DMS153 (cell line): ENCODE results near the gene NPDC1.
A peak's percentile ranks its signal among the peaks of the same experiment; 100 is the strongest.

Experiments used
- DNase-seq: peaks from one replicate; lab custom pipeline; 2025; lab: John Stamatoyannopoulos, UW

The NPDC1 gene

GRCh38 chr9:137026384-137026783, 19.6 kb downstream of the NPDC1 start:
- no peak for DNase-seq

DNA sequence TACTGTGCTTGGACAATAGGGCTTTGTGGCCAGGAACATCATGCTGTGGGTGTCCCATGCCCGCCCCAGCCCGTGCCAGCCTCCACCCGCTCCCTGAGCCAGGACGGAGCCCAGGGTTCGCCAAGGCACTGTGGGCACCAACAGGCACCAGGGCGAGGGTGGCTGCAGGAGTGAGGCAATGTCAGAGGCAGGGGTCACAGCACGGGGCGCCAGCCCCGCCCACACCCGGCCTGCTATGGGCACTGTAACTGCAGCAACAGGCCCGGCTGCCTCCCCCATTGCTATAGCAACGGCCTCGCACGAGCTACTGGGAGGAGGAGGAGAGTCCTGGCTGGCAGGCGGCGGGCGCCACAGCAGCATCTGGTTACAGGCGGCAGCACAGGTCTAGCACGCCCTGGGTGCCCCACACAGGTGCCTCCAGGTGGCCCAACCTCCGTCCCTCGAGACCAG, 20.4 kb downstream of the NPDC1 start:
- DNase-seq: peak; percentile 95

GRCh38 chr9:137023583-137023991, 22.4 kb downstream of the NPDC1 start:
- no peak for DNase-seq

- no peak for DNase-seq
These were observed 22.8 kb downstream of the NPDC1 start for GRCh38 chr9:137023157-137023556.

- DNase-seq: no peak
These were observed 23.3 kb downstream of the NPDC1 start for GRCh38 chr9:137022662-137023008.

DNA sequence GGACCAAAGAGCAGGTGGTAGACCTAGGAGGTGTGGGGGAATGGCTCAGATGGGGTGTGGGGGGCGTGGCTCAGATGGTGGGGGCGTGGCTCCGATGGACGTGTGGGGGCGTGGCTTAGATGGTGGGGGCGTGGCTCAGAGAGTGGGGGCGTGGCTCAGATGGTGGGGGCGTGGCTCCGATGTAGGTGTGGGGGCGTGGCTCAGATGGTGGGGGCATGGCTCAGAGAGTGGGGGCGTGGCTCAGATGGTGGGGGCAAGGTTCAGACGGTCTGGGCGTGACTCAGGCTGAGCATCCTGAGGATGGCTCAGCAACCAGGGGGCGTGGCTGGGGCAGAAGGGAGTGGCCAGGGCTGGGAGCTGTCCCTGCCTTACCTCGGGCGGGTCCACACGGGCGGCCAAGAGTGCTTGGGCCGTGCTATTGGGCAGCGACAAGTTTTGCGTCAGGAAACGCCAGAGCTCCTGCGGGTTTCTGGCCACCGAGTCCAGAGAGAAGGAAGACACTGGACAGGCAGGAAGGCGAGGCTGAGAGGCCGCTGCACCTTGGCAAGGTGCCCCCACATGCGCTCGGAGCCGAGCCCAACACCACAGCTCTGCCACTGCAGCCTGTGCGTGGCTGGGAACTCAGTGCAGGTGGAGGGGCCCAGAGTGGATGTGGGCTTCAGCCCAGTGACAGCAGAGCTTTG, 23.9 kb downstream of the NPDC1 start:
- DNase-seq: peak; percentile 79

DNA sequence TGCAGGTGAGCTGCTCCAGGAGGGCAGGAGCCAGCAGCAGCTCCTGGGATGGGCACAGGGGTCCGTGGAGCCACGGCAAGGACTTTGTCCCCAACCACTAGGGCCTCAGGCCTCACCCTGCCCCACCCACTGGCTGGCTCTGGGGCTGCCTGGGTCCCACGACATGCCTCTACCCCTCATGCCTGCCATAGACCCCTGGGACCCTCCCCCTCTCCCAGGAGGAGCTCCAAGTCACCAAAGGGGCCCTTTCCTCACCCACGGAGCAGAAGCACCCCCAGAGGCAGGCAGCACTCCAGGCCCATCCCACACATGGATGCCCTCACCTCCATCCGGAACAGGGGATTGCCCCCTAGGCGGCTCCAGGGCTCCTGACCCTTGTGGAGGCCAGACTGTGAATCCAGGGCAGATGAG, 24.4 kb downstream of the NPDC1 start:
- DNase-seq: no peak

DNA sequence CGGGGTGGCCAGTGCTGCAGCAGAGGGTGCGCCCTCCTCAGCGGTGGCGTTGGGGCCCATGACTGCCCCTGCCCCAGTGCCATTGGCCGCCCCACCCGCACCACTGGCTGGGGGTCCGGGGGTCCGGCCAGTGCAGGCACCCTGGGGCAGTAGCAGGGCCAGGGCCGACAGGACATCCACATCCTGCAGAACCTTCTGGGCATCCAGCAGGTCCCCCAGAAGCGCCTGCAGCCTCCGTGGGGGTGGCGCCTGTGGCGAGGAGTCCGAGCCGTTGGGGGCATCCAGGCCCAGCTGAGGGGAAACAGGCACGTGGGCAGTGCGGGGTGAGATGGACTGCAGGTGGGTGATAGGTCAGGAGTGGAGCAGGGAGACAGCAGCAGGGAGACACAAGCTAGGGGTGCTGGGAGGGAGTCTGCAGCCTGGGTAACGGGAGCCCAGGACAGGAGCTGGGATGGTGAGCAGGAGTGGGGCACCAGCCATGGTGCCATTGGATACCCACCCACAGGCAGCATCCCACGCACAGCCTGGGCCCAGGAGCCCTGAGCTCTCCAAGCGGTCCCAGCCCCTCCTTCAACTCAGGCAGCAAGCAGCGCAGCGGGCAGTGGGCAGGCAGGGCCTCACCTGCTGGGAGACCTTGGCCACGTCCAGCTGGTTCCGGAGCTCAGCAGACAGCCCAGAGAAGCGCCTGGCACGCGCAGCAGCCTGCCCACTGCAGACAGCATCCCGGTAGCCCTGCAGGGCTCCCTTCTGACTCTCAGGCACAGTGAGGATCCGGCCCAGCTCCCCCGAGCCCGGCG, 25.0 kb downstream of the NPDC1 start:
- DNase-seq: no peak

DNA sequence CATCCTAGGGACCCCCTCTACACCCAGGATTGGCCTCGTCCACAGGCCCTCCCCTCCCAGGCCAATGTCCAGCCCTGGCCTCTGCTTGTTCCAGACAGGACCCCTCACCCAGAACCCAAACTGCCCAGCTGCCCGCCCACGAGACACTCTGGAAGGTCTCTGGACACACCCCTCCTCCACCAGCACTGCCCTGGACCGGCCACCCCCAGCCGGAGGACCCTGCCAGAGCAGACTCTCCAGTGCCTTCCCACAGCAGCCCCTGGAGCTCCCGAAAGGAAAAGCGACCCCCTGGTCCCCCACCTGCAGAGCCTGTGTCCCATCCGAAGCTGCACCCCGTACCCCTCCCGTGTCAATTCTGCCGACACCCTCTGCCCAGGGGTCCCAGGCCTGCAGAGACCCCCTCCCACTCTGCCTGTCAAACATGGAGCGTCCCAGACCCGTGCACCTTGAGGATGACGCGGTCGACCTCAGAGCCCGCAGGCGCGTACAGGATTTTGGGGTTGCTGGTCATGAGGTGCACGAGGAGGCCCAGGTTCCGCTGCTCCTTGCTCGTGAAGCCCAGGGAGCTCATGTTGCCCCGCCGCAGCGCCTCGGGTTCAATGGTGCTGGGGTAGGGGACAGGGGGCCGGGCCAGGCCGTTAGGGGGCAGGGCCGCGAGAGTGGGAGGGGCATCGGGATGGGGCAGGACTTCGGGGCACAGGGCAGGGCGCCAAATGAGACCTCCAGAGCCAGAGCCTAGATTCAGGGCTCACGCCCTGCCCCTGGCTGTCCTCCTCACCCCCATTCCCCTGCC, 25.9 kb downstream of the NPDC1 start:
- DNase-seq: no peak

- DNase-seq: no peak
These were observed 27.0 kb downstream of the NPDC1 start for GRCh38 chr9:137018761-137019559.

- no peak for DNase-seq
These were observed 28.0 kb downstream of the NPDC1 start for GRCh38 chr9:137017791-137018497.

- DNase-seq: no peak
These were observed 28.9 kb downstream of the NPDC1 start for GRCh38 chr9:137017071-137017470.

DNA sequence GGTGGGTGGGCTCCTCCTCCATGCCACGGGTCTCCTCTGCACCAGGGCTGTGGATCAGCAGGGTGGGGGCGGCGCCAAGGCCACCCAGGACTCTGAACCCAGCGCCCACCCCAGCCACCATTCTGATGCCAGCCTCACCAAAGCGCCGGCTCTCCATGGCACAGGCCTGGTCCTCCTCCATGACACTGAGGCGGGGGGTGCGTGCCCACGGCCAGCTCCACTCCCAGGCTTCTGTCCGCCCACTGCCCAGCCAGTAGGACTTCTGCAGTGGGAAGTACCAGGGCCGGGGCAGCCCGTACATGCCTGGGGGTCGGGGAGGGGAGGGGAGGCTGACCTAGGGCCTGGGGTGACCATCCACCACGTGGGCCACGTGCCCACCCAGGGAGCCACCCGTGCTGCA, 29.5 kb downstream of the NPDC1 start:
- no peak for DNase-seq

DNA sequence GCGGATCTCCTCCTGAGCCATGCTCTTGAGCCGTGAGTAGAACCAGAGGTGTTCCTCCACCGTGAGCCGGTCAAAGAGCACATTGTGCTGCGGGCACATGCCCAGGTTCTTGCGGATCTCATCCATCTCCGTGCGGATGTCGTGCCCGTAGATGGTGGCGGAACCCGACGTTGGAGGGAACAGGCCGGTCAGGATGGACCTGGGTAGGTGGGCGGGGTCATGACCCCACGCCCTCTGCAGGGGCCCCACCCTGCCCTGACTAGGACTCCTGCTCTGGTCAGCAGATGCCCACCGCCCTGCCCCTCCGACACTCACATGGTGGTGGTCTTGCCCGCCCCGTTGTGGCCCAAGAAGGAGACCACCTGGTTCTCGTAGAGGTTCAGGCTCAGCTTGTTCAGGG, 30.0 kb downstream of the NPDC1 start:
- no peak for DNase-seq

DNA sequence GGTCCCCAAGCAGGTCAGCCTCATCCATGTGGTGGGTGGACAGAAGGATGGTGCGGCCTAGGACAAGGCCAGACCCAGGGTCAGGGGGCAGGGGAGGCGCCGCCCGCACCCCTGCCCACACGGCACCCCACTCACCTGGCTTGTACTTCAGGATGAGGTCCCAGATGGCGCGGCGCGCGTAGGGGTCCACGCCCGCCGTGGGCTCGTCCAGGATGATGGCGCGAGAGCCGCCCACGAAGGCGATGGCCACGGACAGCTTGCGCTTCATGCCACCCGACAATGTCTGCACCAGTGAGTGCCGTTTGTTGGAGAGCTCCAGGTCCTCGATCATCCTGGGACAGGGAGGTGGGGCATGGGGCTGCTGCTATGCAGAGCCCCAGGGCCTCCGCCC, 30.4 kb downstream of the NPDC1 start:
- DNase-seq: no peak

GRCh38 chr9:137014776-137015539, 31.0 kb downstream of the NPDC1 start:
- DNase-seq: no peak

GRCh38 chr9:137014166-137014565, 31.8 kb downstream of the NPDC1 start:
- DNase-seq: no peak

GRCh38 chr9:137013571-137013940, 32.4 kb downstream of the NPDC1 start:
- DNase-seq: no peak

DNA sequence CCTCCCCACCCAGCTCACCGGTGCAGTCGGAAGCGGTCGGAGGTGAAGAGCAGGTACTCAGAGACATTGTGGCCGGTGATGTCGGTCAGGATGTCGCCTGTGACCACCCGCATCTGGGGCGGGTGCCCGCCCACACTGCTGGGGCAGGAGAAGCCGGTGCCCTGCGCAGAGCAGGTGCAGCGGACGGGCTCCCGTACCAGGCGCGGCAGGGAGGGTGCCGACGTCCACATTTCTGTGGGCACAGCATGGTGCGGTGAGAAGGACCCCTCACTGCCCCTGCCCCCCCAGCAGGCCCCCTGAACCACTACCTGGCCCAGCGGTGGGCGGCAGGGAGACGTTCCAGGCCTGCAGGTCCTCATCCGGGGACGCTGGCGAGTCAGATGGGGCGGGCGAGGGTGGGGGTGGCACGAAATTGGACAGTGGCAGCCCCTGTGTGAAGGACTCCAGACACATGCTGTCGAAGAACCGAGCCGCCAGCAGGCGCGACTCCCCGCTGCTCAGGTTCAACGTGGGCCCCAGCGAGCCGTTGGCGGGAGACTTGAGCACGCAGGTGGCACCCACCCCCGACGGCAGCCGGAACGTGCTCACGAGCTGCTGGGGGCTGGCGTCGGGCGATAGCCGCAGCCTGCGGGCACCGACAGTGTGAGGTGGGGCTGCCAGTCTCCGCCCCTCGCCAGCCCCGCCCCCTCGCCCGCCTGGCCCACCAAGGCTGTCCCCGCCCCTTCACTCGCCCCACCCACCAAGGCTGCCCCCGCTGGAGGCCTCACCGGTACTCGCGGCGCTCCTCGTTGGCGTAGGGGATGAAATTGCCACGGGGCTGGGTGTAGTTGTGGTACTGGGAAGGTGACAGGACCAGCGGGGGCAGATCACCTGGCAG, 33.0 kb downstream of the NPDC1 start:
- DNase-seq: no peak
